Right cardiac atrium (tissue), 5 donors: Measurements from ENCODE around the gene TMED1. TPM values are rescaled to one million over a fixed set of nuclear protein-coding genes. Genes with fewer than 3 reads are reported as not detected.

Source experiments
- ATAC-seq, 2 donors: fragments of 200-7000 bp; cut with Tn5 transposase; one replicate each; pipeline versions ENCODE4 v1.8.0 to v1.9.1; 2020; ENCODE audit warnings: moderate library complexity in 2 of 2, mild to moderate bottlenecking in 1 of 2
- DNase-seq, 3 donors: peaks; one replicate each; pipeline ENCODE4 v3.0.0-alpha.2; 2020
- H3K27ac ChIP-seq: one replicate; pipeline ENCODE4 v1.5.1; 2013; ENCODE audit warnings: mild to moderate bottlenecking, low read length, control low read depth, moderate library complexity
- H3K27me3 ChIP-seq: one replicate; pipeline ENCODE4 v1.6.1; 2013; ENCODE audit not compliant: control insufficient read depth, insufficient read depth
- H3K4me1 ChIP-seq: one replicate; pipeline ENCODE4 v1.6.1; 2013; ENCODE audit warnings: low read length; ENCODE audit not compliant: control insufficient read depth, insufficient read depth
- H3K4me3 ChIP-seq: one replicate; pipeline ENCODE4 v1.5.1; 2013; ENCODE audit warnings: low read length, control low read depth
- H3K9me3 ChIP-seq: one replicate; pipeline ENCODE4 v1.6.1; 2013; ENCODE audit warnings: low read length; ENCODE audit not compliant: control insufficient read depth
- WGBS: extraction: QIAGEN DNeasy Blood & Tissue Kit; methylation state at CpG from one replicate; pipeline ENCODE4 v1.1.7; 2013; 5-methylcytosine and 5-hydroxymethylcytosine counted together
- intact Hi-C, 4 donors: fragments of 100-400 bp; cut with DNase I; formaldehyde crosslinking; loops; one replicate each; pipeline versions ENCODE4 v1.11.0 to v1.14.0; 2022 to 2023
- polyA plus RNA-seq: library from polyadenylated mRNA; stranded (reverse); fragments of 200-250 nt; gene quantifications from one replicate; pipeline ENCODE4 v1.2.3, GENCODE V29; 2013
- total RNA-seq, 4 donors: library from RNA; stranded (reverse); fragmentation: NEBNext Ultra II Directional; extraction: Animal tissue kit (Norgen Biotek cat#: 25700); gene quantifications; one replicate each; pipeline ENCODE4 v1.2.1, GENCODE V29; 2021
- donor health status: healthy with polysubstance abuse.
- donor health status: DM: no; HTN: yes; CAD: no.
- donor health status: DM: no; HTN: no; CAD: no.
- donor health status: DM: no; HTN: yes; CAD: no; lungs with severe emphysema.
- donor health status: DM: yes; HTN: yes; CAD: no.

TMED1 gene
- total and polyA plus RNA-seq, 5 donors: 24.6 to 43.4 (median 28.7) TPM

- intact Hi-C loops: no loop called here
- Histone ChIP-seq H3K9me3 (no peaks in the 10 kb centered on the region), H3K27ac (no peak overlapping the region), H3K4me1 (no peaks in the 10 kb centered on the region), H3K4me3 (no peak overlapping the region), H3K27me3 (no peaks in the 10 kb centered on the region)
- WGBS: 85% methylated on average over 33 of the region's 33 CpGs
- DNase-seq (no peak), ATAC-seq (no peak)
Measured at GRCh38 chr19:10830931-10831779, 4.9 kb downstream of the TMED1 start.

DNA sequence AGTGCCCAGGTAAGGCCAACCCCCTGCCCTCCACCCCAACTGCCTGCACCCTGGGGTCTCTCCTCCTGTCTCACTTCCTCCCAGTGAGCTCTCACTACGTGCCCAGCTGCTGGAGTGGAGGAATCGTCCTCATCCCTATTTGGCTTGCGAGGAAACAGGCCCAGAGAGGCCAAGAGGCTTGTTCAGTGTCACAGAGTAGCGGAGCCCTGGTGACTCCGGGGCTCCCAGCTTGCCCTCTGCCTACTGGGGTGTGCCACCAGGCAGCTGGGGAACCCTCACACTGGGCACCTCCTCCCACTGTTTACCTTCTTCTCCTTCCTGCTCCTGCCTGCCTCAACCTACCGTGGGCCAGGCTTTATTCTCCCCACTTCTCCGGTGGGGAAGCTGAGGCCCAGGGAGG is 5.6 kb downstream of the TMED1 start:
- no peak for ATAC-seq
- 84% methylated on average over 7 of the region's 7 CpGs for WGBS

GRCh38 chr19:10829967-10830366 is 6.0 kb downstream of the TMED1 start:
- intact Hi-C loops: no loop called here
- Histone ChIP-seq H3K4me3 (no peak overlapping the region), H3K27me3 (no peaks in the 10 kb centered on the region), H3K4me1 (no peaks in the 10 kb centered on the region), H3K27ac (no peak overlapping the region), H3K9me3 (no peaks in the 10 kb centered on the region)
- no peak for DNase-seq
- WGBS: 84% methylated on average over 16 of the region's 16 CpGs
- ATAC-seq: no peak

More for the DNA sequence above, 5.6 kb downstream of the TMED1 start:
- no peaks in the 10 kb centered on the region for H3K4me1 ChIP-seq
- H3K9me3 ChIP-seq: no peaks in the 10 kb centered on the region
- DNase-seq: no peak
- intact Hi-C loops: no loop called here
- H3K27me3 ChIP-seq: no peaks in the 10 kb centered on the region
- H3K4me3 ChIP-seq: no peak overlapping the region
- H3K27ac ChIP-seq: no peak overlapping the region

DNA sequence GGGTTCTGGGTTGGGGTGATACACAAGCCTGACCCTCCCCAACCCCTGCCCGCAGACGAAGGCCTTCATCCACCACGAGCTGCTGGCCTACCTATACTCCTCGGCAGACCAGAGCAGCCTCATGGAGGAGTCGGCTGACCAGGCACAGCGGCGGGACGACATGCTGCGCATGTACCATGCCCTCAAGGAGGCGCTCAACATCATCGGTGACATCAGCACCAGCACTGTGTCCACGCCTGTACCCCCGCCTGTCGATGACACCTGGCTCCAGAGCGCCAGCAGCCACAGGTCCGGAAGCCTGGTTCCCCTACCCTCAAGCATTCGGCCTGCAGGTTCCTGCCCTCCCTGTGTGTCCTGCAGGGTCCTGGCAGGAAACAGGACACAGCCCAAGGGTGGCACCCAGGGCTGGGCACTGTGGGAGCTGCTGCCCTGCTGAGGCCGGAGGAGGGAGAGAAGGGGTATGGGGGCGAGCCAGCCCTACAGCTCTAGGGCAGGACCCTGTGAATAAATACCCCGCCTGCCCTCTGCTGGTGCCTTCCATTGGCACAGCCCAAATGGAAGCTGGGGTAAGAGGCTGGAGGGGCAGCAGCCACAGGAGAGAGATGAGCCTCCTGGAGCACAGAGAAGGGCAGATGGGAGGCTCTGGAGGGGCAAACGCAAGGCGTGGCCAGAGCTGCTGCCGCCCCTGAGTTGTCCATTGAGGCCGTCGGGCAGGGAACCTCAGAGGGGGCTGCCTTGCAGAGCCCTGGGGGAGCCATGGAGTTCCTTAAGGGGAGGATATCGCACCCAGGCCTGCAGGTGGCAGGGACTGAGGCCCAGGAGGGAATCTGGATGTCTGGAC is 6.8 kb downstream of the TMED1 start:
- peak in 1 of 3 donors; percentile 12 for DNase-seq
- no peak overlapping the region for H3K4me3 ChIP-seq
- WGBS: 89% methylated on average over 26 of the region's 26 CpGs
- H3K4me1 ChIP-seq: no peaks in the 10 kb centered on the region
- no peaks in the 10 kb centered on the region for H3K9me3 ChIP-seq
- intact Hi-C loops: no loop called here
- no peak for ATAC-seq
- no peaks in the 10 kb centered on the region for H3K27me3 ChIP-seq
- no peak overlapping the region for H3K27ac ChIP-seq

GRCh38 chr19:10826846-10827245 is 9.2 kb downstream of the TMED1 start:
- Histone ChIP-seq H3K4me3 (no peak overlapping the region), H3K4me1 (no peaks in the 10 kb centered on the region), H3K27ac (no peak overlapping the region), H3K9me3 (no peaks in the 10 kb centered on the region), H3K27me3 (no peaks in the 10 kb centered on the region)
- ATAC-seq (no peak), DNase-seq (peak in 2 of 3 donors; percentile 1 to 6)
- intact Hi-C loops: no loop called here
- 92% methylated on average over 6 of the region's 6 CpGs for WGBS

DNA sequence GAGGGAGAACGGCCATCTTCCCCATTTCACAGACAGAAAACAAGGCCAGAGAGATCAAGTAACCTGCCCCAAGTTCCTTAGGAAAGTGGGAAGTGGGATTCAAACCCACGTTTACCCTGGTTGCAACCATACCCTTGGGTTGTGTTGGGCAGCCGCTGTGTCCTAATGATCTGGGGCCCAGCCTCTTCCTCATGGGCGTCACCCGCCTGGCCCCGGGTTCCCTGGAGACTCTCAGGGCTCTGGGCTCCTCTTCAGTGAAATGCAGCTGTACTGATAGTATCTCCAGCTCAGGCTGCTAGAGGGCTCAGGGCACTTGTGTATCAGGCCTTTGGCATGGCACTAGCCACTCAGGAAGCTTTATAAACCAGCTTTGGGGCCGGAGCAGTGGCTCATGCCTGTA is 9.8 kb downstream of the TMED1 start:
- ATAC-seq (no peak), DNase-seq (peak in 2 of 3 donors; percentile 5 to 18)
- H3K4me1 ChIP-seq: no peaks in the 10 kb centered on the region
- intact Hi-C loops: no loop called here
- no peak overlapping the region for H3K27ac ChIP-seq
- H3K9me3 ChIP-seq: no peaks in the 10 kb centered on the region
- no peaks in the 10 kb centered on the region for H3K27me3 ChIP-seq
- H3K4me3 ChIP-seq: no peak overlapping the region
- WGBS: 87% methylated on average over 7 of the region's 7 CpGs

DNA sequence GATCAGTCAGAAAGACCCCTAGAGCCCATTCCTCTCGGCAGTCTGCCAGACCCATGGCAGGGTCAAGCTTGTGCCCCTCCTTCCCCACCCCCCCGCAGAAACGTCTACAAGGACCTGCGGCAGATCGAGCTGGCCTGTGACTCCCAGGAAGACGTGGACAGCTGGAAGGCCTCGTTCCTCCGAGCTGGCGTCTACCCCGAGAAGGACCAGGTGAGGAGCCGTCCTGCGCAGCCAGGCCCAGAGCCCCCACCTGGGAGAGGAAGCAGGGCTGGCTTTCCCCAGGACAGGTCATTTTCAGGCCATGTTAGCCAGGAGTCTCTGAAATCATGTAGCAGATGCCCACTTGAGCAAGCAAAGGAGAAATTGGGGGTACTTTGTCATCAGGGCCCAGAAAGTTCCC is 12.3 kb downstream of the TMED1 start:
- ATAC-seq: no peak
- Histone ChIP-seq H3K4me1 (no peaks in the 10 kb centered on the region), H3K27ac (no peak overlapping the region), H3K4me3 (no peak overlapping the region), H3K27me3 (no peaks in the 10 kb centered on the region), H3K9me3 (no peaks in the 10 kb centered on the region)
- peak in 1 of 3 donors; percentile 38 for DNase-seq
- WGBS: 92% methylated on average over 12 of the region's 12 CpGs
- intact Hi-C loops: no loop called here

GRCh38 chr19:10820173-10820572 is 15.8 kb downstream of the TMED1 start:
- no peaks in the 10 kb centered on the region for H3K9me3 ChIP-seq
- no peak overlapping the region for H3K27ac ChIP-seq
- no peak overlapping the region for H3K4me3 ChIP-seq
- WGBS: 89% methylated on average over 7 of the region's 7 CpGs
- intact Hi-C loops: no loop called here
- H3K27me3 ChIP-seq: no peaks in the 10 kb centered on the region
- DNase-seq: peak in 2 of 3 donors; percentile 34 to 35
- ATAC-seq: no peak
- H3K4me1 ChIP-seq: no peaks in the 10 kb centered on the region

DNA sequence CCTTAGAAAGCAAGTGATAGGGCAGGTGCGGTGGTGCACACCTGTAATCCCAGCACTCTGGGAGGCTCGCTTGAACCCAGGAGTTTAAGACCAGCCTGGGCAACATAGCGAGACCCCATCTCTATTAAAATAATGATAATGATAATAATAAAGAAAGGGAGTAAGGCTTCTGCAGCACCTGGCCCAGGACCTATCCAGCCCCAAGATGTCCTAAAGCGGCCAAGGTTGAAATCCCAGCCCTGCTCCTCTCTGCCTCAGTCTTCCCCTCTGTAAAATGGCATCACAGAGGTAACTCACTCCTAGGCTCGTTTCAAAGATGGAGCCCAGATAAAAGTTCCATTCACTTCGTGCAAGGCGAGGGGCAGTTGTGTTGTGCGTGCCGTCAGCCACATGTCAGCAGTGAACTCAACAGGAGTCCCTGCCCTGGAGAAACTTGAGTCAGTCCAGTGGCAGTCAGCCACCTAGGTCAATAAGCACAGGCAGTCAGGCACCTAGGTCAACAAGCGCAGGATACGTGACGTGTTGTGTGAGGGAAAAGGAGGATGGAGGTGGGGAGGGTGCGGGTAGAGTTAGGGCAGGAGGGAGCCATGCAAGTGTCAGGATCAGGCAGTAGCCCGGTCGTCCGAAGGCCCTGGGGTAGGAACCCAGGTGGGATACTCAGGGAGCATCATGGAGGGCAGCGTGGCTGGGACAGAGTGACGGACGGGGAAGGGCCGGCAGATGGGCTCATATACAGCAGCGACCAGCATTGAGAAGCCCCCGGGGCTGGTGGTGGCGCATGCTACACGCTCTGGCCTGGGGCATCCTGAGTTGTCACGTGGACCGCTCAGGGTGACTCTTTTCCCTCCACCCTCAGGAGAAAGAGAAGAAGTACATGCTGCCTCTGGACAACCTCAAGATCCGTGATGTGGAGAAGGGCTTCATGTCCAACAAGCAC is 16.6 kb downstream of the TMED1 start:
- no peak for ATAC-seq
- Histone ChIP-seq H3K27ac (no peak overlapping the region), H3K4me3 (no peak overlapping the region), H3K27me3 (no peaks in the 10 kb centered on the region), H3K4me1 (no peaks in the 10 kb centered on the region), H3K9me3 (no peaks in the 10 kb centered on the region)
- WGBS: 96% methylated on average over 27 of the region's 27 CpGs
- DNase-seq: peak in 2 of 3 donors; percentile 35 to 50
- intact Hi-C loops: no loop called here

DNA sequence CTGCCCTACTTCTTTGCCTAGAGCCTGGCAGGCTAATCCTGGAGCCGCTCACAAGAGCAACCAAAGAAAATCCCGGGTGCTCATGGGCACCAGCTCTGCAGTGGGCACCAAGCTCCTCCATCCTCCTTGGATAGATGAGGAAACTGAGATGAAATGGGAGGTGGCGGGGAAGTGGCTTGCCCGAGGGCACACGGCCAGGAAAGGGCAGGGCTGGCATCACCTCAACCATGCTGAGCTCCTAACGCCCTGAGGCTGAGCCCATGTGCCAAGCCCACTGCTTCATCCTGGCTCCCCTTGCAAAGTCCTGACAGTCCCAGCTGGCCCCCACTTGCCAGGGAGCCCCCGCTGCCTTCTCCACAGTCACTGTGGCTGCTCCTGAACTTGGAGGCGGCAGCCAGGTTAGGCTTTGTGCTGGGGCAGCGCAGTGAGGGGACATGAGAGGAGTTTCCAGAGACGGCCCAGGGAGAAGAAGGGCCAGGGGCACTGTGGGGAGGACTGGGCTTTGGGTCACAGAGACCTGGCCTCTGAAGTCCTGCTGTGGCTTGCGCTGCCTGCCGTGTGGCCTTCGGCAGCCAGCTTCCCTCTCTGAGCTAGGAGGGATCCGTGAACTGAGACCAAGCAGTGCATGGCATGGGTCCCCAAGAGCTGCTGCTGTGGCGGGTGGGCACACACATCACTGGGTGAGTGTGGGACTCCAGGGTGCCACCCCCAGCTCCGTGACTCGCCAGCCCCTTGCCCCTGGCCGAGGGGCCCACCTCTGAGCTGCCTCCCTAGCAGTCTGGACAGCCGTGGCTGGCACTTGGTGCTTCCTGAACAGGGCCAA is 17.5 kb downstream of the TMED1 start:
- no peak for ATAC-seq
- no peaks in the 10 kb centered on the region for H3K4me1 ChIP-seq
- 91% methylated on average over 19 of the region's 19 CpGs for WGBS
- H3K4me3 ChIP-seq: no peak overlapping the region
- H3K9me3 ChIP-seq: no peaks in the 10 kb centered on the region
- no peak overlapping the region for H3K27ac ChIP-seq
- no peaks in the 10 kb centered on the region for H3K27me3 ChIP-seq
- peak in 2 of 3 donors; percentile 34 to 52 for DNase-seq
- intact Hi-C loops: no loop called here
